Effector memory CD4-positive, alpha-beta T cell (primary cell): ENCODE measurements around the gene EXD3.

Source experiments
- DNase-seq, 3 donors: peaks; one replicate each; pipeline ENCODE4 v3.0.0-alpha.2; 2020
- H3K27ac ChIP-seq: 2 replicates; pipeline ENCODE4 v1.7.0; 2013; ENCODE audit warnings: mild to moderate bottlenecking, low read length, moderate library complexity; ENCODE audit not compliant: insufficient read depth, poor library complexity, severe bottlenecking
- H3K27me3 ChIP-seq: replicated peaks from 2 replicates; pipeline ENCODE4 v1.7.0; 2013; ENCODE audit warnings: mild to moderate bottlenecking, low read length; ENCODE audit not compliant: insufficient read depth, control insufficient read depth, poor library complexity, severe bottlenecking
- H3K36me3 ChIP-seq: 2 replicates; pipeline ENCODE4 v1.7.0; 2013; ENCODE audit warnings: mild to moderate bottlenecking, low read length, moderate library complexity; ENCODE audit not compliant: control insufficient read depth, insufficient read depth
- H3K4me1 ChIP-seq: 2 replicates; pipeline ENCODE4 v1.7.0; 2013; ENCODE audit warnings: low read length, mild to moderate bottlenecking; ENCODE audit not compliant: control insufficient read depth, insufficient read depth, poor library complexity, severe bottlenecking
- H3K4me3 ChIP-seq: 2 replicates; pipeline ENCODE4 v1.7.0; 2013; ENCODE audit warnings: low read length, low read depth, mild to moderate bottlenecking; ENCODE audit not compliant: insufficient read depth, poor library complexity, severe bottlenecking
- H3K9me3 ChIP-seq: 2 replicates; pipeline ENCODE4 v1.7.0; 2013; ENCODE audit warnings: mild to moderate bottlenecking, low read length, moderate library complexity; ENCODE audit not compliant: control insufficient read depth

The EXD3 gene

GRCh38 chr9:137358126-137358525, 64.8 kb downstream of the EXD3 start:
- H3K4me1 ChIP-seq = no peaks in the 10 kb centered on the region
- H3K27ac ChIP-seq = no peak overlapping the region
- peaks cover 4% of the 10 kb centered on the region for H3K36me3 ChIP-seq
- H3K4me3 ChIP-seq = no peak overlapping the region
- no peaks in the 10 kb centered on the region for H3K27me3 ChIP-seq
- no peak for DNase-seq
- H3K9me3 ChIP-seq = peaks cover 4% of the 10 kb centered on the region

GRCh38 chr9:137357166-137357565, 65.8 kb downstream of the EXD3 start:
- Histone ChIP-seq H3K27me3 (no peaks in the 10 kb centered on the region), H3K9me3 (peaks cover 4% of the 10 kb centered on the region), H3K27ac (no peak overlapping the region), H3K4me1 (no peaks in the 10 kb centered on the region), H3K4me3 (no peak overlapping the region), H3K36me3 (peaks cover 4% of the 10 kb centered on the region)
- no peak for DNase-seq

DNA sequence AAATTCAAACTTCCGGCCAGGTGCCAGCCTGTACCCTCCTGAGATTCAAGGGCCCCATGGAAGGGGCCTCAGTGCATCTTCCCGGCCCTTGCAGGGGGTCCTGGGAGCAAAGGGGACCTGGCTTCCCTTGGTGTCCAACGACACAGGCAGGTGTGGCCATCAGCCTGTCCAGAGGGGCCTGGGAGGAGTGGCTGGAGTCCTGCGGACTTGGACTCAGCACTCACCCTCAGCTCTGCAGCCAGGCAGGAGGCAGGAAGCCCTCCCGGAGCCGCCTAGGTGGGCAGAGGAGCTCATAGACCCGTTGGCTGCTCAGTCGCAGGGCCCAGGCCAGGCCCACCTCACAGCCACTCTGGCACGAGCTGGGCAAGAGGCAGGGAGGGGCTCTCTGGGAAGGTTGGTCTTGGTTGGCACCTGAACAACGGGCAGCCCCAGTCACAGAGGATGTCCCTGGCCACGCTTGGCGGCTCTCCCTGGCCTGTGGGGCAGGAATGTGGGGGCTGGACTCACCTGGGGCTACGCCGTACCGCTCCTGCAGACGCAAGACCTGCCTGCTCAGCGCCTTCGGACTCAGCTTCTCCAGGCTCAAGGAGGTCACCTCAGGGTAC, 67.1 kb downstream of the EXD3 start:
- peaks cover 4% of the 10 kb centered on the region for H3K36me3 ChIP-seq
- H3K27ac ChIP-seq = no peak overlapping the region
- H3K4me1 ChIP-seq = no peaks in the 10 kb centered on the region
- H3K4me3 ChIP-seq = no peak overlapping the region
- no peaks in the 10 kb centered on the region for H3K27me3 ChIP-seq
- no peak for DNase-seq
- H3K9me3 ChIP-seq = peaks cover 4% of the 10 kb centered on the region

DNA sequence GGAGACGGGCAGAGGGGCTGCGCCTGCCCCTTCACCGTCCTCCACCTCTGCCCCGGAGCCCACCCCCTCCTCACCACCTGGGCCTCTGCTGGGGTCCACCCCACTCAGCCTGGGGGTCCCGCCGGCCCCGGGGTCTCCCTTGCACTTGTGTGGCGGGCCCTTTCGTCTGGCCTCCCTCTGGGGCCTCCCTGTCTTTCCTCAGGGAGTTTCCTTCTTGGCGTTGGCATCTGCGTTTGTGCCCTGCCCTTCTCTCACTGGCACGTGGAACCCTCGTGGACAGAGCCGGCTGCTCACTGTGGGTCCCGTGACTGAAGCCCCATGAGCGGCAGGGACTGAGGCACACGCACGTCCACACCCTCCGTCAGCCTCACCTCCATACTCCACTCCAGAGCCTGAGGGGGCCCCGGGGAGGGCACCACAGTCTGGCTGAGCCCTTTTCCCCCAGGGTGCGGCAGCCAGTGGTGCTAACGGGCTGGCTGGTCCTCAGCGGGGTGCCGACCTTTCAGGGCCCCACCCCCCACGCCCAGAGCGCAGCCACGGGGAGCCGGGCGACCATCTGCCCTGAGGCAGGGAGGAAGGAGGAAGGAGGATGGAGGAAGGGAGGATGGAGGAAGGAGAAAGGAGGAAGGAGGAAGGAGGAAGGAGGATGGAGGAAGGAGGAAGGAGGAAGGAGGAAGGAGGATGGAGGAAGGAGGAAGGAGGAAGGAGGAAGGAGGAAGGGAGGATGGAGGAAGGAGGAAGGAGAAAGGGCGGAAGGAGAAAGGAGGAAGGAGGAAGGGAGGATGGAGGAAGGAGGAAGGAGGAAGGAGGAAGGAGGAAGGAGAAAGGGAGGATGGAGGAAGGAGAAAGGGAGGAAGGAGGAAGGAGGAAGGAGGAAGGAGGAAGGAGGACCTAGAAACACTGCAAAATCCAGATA, 67.9 kb downstream of the EXD3 start:
- DNase-seq = no peak
- peaks cover 4% of the 10 kb centered on the region for H3K36me3 ChIP-seq
- no peaks in the 10 kb centered on the region for H3K4me1 ChIP-seq
- H3K27ac ChIP-seq = no peak overlapping the region
- no peak overlapping the region for H3K4me3 ChIP-seq
- no peaks in the 10 kb centered on the region for H3K27me3 ChIP-seq
- peaks cover 4% of the 10 kb centered on the region for H3K9me3 ChIP-seq

DNA sequence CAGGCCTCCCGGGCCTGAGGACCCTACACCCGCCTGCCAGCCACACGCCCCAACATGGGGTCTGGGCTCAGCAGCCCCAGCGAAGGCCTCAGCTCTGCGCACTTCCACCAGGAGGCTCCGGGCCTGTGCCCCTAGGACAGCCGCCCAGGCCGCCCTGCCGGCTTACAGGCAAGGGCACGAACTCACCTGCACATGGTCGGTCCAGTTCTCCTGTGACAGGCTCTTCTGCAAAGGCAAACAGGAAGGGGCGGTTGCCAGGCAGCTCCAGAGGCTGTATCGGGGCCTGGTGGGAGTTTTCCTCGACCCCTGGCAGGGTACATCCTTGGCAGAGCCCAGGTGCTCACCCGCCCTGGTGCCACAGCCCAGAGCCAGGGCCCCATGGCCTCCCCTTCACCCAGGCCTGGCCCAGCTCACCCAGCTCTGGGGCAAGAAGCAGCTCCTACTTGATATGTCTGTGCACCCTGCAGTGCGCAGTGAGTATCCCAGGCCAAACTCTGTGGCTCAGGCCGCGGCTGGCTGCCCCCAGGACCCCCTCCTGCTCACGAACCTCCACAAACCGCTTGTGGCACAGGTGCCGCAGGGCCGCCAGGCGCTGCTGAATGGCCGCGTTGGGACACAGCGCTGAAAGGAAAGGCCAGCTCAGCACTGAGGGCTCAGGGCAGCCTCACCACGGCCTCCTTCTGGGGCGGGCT, 68.7 kb downstream of the EXD3 start:
- Histone ChIP-seq H3K27me3 (no peaks in the 10 kb centered on the region), H3K27ac (no peak overlapping the region), H3K4me3 (no peak overlapping the region), H3K4me1 (no peaks in the 10 kb centered on the region), H3K36me3 (peaks cover 4% of the 10 kb centered on the region), H3K9me3 (peaks cover 4% of the 10 kb centered on the region)
- DNase-seq = no peak

DNA sequence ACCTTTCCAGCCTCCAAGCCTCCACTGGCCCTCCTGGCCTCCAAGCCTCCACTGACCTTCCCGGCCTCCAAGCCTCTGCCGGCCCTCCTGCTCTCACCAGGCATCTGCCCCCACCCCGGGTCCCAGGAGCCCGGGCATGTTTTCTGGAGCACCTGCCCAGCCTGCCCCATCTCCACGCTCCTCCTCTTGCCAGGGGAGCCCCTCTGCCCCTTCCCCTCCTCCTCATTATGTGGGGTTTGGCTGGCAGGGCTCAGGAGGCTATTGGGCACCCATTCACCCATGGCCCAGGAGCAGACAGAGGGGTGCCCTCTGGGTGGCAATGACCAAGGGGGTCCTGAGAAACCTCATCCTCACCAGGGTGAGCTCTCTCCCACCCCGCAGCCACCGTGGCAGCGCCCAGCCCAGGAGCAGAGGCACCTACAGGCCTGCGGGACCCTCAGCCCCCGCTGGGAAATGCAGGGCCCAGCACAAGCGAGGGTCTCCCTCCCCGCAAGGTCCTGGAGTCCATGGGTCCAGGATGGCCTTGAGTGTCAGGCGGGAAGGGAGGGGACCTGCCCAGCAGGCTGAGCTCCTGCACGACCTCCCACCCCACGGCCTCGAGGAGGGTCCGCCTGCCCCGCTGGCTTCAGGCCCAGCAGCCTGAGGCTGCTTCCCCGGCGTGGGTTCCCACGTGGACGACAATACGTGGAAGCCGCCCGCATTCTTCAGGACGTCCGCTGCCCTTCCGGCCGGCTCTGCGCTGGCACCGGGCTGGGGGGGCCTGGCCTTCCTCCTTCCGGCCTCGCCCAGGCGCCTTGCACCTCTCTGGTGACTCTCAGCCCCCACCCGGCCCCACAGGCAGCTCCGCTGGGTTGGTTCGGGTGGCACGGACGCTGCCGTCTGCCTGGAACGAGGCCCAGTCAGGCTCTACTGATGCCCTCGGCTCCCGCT, 69.5 kb downstream of the EXD3 start:
- peaks cover 4% of the 10 kb centered on the region for H3K36me3 ChIP-seq
- H3K4me3 ChIP-seq = no peak overlapping the region
- peaks cover 4% of the 10 kb centered on the region for H3K9me3 ChIP-seq
- no peak for DNase-seq
- H3K4me1 ChIP-seq = no peaks in the 10 kb centered on the region
- no peaks in the 10 kb centered on the region for H3K27me3 ChIP-seq
- no peak overlapping the region for H3K27ac ChIP-seq

GRCh38 chr9:137352511-137353222, 70.3 kb downstream of the EXD3 start:
- Histone ChIP-seq H3K9me3 (peaks cover 4% of the 10 kb centered on the region), H3K27ac (no peak overlapping the region), H3K36me3 (no peaks in the 10 kb centered on the region), H3K4me3 (no peak overlapping the region), H3K27me3 (no peaks in the 10 kb centered on the region), H3K4me1 (no peaks in the 10 kb centered on the region)
- DNase-seq = no peak

GRCh38 chr9:137351781-137352501, 71.0 kb downstream of the EXD3 start:
- Histone ChIP-seq H3K9me3 (no peaks in the 10 kb centered on the region), H3K4me3 (no peak overlapping the region), H3K27me3 (no peaks in the 10 kb centered on the region), H3K36me3 (no peaks in the 10 kb centered on the region), H3K4me1 (no peaks in the 10 kb centered on the region), H3K27ac (no peak overlapping the region)
- no peak for DNase-seq
